Measurements from ENCODE around the gene SMPDL3A. TPM values are rescaled to one million over a fixed set of nuclear protein-coding genes. Genes with fewer than 3 reads are reported as not detected.

The SMPDL3A gene
- total and polyA plus RNA-seq, 2 of the 8 experiments (the other 6 are each of a cell fraction or from before 2014, with no cell fraction given): 3.5 to 3.9 TPM

- Histone ChIP-seq H3K4me2 (ENCODE audit: insufficient read depth in 1 of 2, low read depth in 2 of 2, low read length in 2 of 2) (no peak overlapping the region), H3K18ac (ENCODE audit: extremely low read depth, low read length) (no peak overlapping the region), H4K5ac (ENCODE audit: insufficient read length, low read depth, low read length) (no peak overlapping the region), H3K23ac (ENCODE audit: insufficient read length) (no peak overlapping the region), H3K14ac (ENCODE audit: insufficient read length) (no peak overlapping the region), H4K20me1 (replicated peaks in 1 of 2; ENCODE audit: control insufficient read depth in 1 of 2, insufficient read depth in 2 of 2, low read length in 2 of 2) (no peaks in the 10 kb centered on the region), H3K9me3 (ENCODE audit: insufficient read depth in 2 of 2, low read depth in 1 of 2, low read length in 1 of 2) (peaks cover 3% of the 10 kb centered on the region in 2 experiments; a peak in 1 of 4 replicates), H3K4me1 (replicated peaks in 1 of 4; ENCODE audit: control insufficient read depth in 3 of 4, insufficient read depth in 4 of 4, low read length in 3 of 4) (peaks cover 0 to 4% (median 1%) of the 10 kb centered on the region in 4 experiments; a peak in 1 of 7 replicates), H3K36me3 (ENCODE audit: control insufficient read depth in 2 of 4, insufficient read depth in 4 of 4, low read length in 3 of 4) (no peaks in the 10 kb centered on the region), H2BK15ac (ENCODE audit: low read length) (no peak overlapping the region), H3K27me3 (replicated peaks in 1 of 4; ENCODE audit: control insufficient read depth in 3 of 4, extremely low read depth in 1 of 4, insufficient read depth in 3 of 4, low read length in 3 of 4) (0 out of 7 replicates have a peak, but pooled peaks cover 0 to 1% (median 0%) of the 10 kb centered on the region in 4 experiments), H3K9ac (replicated peaks in 1 of 4; ENCODE audit: extremely low read depth in 1 of 4, low read depth in 3 of 4, low read length in 3 of 4) (no peak overlapping the region), H3K27ac (ENCODE audit: low read depth, low read length) (no peak overlapping the region), H4K8ac (ENCODE audit: extremely low read depth, insufficient read depth, low read length) (no peak overlapping the region), H2BK120ac (replicated peaks; ENCODE audit: low read depth, low read length) (no peak overlapping the region), H4K91ac (replicated peaks; ENCODE audit: insufficient read length, low read length) (no peak overlapping the region), H3K4me3 (ENCODE audit: extremely low read depth in 1 of 4, insufficient read depth in 2 of 4, low read depth in 3 of 4, low read length in 4 of 4) (no peak overlapping the region), H3K79me2 (ENCODE audit: control insufficient read depth in 1 of 2, insufficient read depth in 2 of 2, low read length in 2 of 2) (no peaks in the 10 kb centered on the region), H2AK5ac (ENCODE audit: low read depth, low read length) (no peak overlapping the region), H2BK12ac (ENCODE audit: low read depth, low read length) (no peak overlapping the region), H3K4ac (replicated peaks; ENCODE audit: insufficient read length, low read depth, low read length) (no peak overlapping the region), H3K79me1 (ENCODE audit: low read depth, low read length) (no peaks in the 10 kb centered on the region), H3K23me2 (ENCODE audit: low read depth, low read length) (no peaks in the 10 kb centered on the region), H2BK5ac (ENCODE audit: low read depth, low read length) (no peak overlapping the region), H2AFZ (ENCODE audit: low read length) (0 out of 2 replicates have a peak overlapping the region, but pooled peaks have one; percentile 64), H2BK20ac (ENCODE audit: low read length) (no peak overlapping the region), H3K56ac (replicated peaks; ENCODE audit: insufficient read length, low read depth, low read length) (no peak overlapping the region)
- FAIRE-seq (no peak), DNase-seq (ENCODE audit: low read depth in 1 of 2, low spot score in 2 of 2) (no peak)
- TF ChIP-seq SP2 (IDR thresholded peaks at IDR 0.05; ENCODE audit: low read length) (no peak), BCL11A (IDR thresholded peaks at IDR 0.05; ENCODE audit: low read depth in 2 of 2, low read length in 2 of 2) (no peak)
- ChIA-PET POLR2A (ENCODE audit: partially characterized antibody) (no interaction called here), CTCF (ENCODE audit: partially characterized antibody) (interaction anchor here (0.8 to 3.8 kb wide), 4 partner anchors 10 to 99 kb away, joined by 3 to 18 read pairs (median 3); no protein-coding TSS in a partner anchor)
- WGBS, 2 experiments (ENCODE audit: extremely low coverage in 1 of 2, insufficient coverage in 1 of 2, insufficient read length in 1 of 2, insufficient replicate concordance in 2 of 2, low coverage in 1 of 2, low lambda C conversion rate in 2 of 2, missing lambda C conversion rate in 1 of 2): 75% methylated on average over 3 of the region's 3 CpGs; no CpG with 5 or more reads in 1 of the 2 experiments
Measured at GRCh38 chr6:122751326-122751725, 37.7 kb upstream of the SMPDL3A start.

All from H1 (cell line).